ENCODE measurements around the gene FAM193B. TPM values are rescaled to one million over a fixed set of nuclear protein-coding genes. Genes with fewer than 3 reads are reported as not detected.

Gene FAM193B
- total RNA-seq, 6 experiments from 2014 or later, result 22.1 to 55.4 (median 39.2) TPM

DNA sequence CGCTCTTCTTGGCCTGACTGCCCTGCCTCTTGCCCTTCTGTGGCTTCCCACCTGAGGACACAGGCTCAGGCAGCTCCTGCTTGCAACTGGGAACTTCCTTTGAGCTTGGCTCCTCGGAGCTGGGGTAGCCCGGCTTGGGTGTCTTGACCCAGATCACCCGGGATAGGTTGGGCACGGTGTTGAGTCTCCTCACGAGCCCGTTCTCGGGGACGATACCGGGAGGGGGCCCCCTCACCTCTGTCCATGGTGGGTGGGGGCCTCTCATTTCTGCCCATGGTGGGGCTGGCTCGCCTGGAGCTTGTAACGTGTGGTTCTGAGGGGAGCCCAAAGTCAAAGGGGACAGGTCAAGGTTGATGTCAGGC lies 29.8 kb downstream of the FAM193B start:
- no peak for ATAC-seq
- H3K9me3 ChIP-seq, result no peaks in the 10 kb centered on the region
- H3K27ac ChIP-seq, result no peak overlapping the region
- no CpG with 5 or more reads among the region's 12 CpGs for WGBS (ENCODE audit: insufficient coverage, low coverage, low lambda C conversion rate, missing lambda C conversion rate)
- intact Hi-C loops (cut with DNase I), result no loop called here
- H3K27me3 ChIP-seq, result no peaks in the 10 kb centered on the region
- H3K4me3 ChIP-seq, result no peak overlapping the region
- no peak for TF ChIP-seq POLR2A (IDR thresholded peaks at IDR 0.05)
- no peak for TF ChIP-seq CTCF (IDR thresholded peaks at IDR 0.05)
- DNase-seq, result no peak
- no peaks in the 10 kb centered on the region for H3K4me1 ChIP-seq
- H3K36me3 ChIP-seq, result peaks cover 0 to 70% (median 24%) of the 10 kb centered on the region in 4 donors

DNA sequence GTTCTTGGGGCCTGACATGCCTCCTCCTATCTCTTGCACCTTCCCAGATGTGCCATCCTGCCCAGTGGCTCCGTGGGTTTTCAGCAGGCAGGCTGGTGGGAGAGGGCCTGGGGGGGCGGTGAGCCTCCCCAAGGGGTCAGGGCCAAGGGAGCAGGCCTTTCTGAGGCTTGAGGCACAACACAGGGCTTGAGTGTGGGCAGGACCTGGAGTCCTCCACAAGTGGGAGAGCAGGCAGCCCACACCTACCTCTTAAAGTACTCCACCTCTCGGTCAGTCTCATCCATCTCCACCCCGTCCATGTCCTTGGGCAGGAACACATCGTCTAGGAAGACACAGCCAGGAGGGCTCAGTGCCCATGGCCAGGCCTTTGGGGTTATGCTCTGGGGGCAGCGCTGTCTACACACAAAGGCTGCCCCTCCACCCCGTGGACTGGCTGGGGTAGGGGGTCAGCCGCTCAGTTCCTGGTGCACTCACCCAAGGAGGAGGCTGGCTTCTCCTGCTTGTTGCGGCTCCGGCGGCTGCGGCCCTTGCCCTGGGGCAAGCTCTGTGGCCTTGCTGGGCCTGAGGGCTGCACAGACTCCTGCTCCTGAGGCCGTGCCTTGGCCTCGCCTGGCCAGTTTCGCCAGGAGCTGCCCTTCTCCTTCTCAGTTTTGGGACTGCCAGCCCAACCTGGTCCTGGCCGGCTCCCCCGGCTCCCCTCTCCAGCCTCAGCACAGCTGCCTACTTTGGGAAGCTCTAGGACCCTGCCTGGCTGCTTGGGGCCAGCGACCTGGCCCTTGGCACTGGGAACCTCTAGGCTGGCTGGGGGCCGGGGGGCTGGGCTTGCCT lies 30.4 kb downstream of the FAM193B start:
- intact Hi-C loops (cut with DNase I), result no loop called here
- H3K4me1 ChIP-seq, result no peaks in the 10 kb centered on the region
- WGBS (ENCODE audit: insufficient coverage, low coverage, low lambda C conversion rate, missing lambda C conversion rate), result no CpG with 5 or more reads among the region's 19 CpGs
- peaks cover 0 to 65% (median 24%) of the 10 kb centered on the region in 4 donors for H3K36me3 ChIP-seq
- TF ChIP-seq POLR2A (IDR thresholded peaks at IDR 0.05) (no peak), CTCF (IDR thresholded peaks at IDR 0.05) (no peak)
- H3K9me3 ChIP-seq, result no peaks in the 10 kb centered on the region
- ATAC-seq (peak in 1 of 4 donors; percentile 4), DNase-seq (peak in 1 of 3 donors; percentile 49)
- H3K27me3 ChIP-seq, result no peaks in the 10 kb centered on the region
- H3K4me3 ChIP-seq, result no peak overlapping the region
- H3K27ac ChIP-seq, result no peak overlapping the region

GRCh38 chr5:177520916-177521513 lies 33.3 kb downstream of the FAM193B start:
- DNase-seq (peak in 1 of 3 donors; percentile 7), ATAC-seq (no peak)
- intact Hi-C loops (cut with DNase I), result no loop called here
- no peaks in the 10 kb centered on the region for H3K9me3 ChIP-seq
- H3K4me1 ChIP-seq, result peaks cover 0 to 2% (median under 1%) of the 10 kb centered on the region in 4 donors
- WGBS (ENCODE audit: insufficient coverage, low coverage, low lambda C conversion rate, missing lambda C conversion rate), result no CpG with 5 or more reads among the region's 2 CpGs
- H3K27ac ChIP-seq, result no peak overlapping the region
- TF ChIP-seq CTCF (IDR thresholded peaks at IDR 0.05) (no peak), POLR2A (IDR thresholded peaks at IDR 0.05) (no peak)
- no peak overlapping the region for H3K4me3 ChIP-seq
- peaks cover 0 to 45% (median 13%) of the 10 kb centered on the region in 4 donors for H3K36me3 ChIP-seq
- no peaks in the 10 kb centered on the region for H3K27me3 ChIP-seq

DNA sequence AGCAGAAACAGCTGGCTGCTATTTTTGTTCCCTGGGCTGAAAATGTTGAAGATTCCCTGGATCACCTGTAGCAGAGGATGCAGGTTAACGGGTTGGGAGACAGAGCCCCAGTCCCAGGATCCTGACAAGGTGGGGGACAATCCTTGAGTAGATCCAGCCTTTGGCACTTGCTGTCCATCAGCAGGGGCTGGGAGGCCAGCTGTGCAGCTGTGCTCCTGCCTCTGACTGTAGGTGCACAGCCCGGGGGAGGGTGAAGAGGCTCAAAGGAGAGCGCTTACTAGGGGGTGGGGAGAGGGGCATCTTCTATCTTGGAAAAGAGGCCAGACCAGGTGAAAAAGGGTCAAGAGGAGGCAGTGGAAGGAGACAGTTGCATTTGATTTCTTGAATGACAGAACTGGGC lies 34.1 kb downstream of the FAM193B start:
- DNase-seq, result peak in 1 of 3 donors; percentile 12
- 100% methylated on average over 2 of the region's 3 CpGs for WGBS (ENCODE audit: insufficient coverage, low coverage, low lambda C conversion rate, missing lambda C conversion rate)

More for the DNA sequence above, 34.1 kb downstream of the FAM193B start:
- Histone ChIP-seq H3K4me3 (no peak overlapping the region), H3K27me3 (no peaks in the 10 kb centered on the region), H3K27ac (no peak overlapping the region), H3K36me3 (peaks cover 0 to 40% (median 12%) of the 10 kb centered on the region in 4 donors), H3K9me3 (no peaks in the 10 kb centered on the region), H3K4me1 (peaks cover 0 to 10% (median 4%) of the 10 kb centered on the region in 4 donors)
- intact Hi-C loops (cut with DNase I), result no loop called here
- TF ChIP-seq CTCF (IDR thresholded peaks at IDR 0.05), result no peak
- TF ChIP-seq POLR2A (IDR thresholded peaks at IDR 0.05), result no peak
- ATAC-seq, result no peak

Data from right lobe of liver (tissue), 6 donors.